ENCODE data around the gene RBM25.

DNA sequence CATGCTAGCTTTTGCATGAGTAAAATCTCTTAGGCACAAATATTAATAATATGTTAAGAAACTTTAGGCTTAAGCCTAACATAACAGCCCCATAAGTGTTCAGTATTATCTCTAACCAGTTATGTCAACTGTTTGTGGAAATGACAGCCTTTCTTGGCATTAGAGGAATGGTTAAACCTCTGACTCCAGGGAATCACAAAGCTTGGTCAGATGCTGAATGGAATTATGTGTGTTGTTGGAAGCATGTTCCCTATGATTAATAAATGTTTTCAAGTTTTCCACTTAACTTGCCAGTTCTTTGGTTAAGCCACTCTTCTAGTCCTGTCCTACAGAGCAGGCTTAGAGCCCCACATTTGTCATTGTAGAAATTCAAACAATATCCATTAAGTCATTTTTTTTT is 94.9 kb downstream of the RBM25 start:
- TF ChIP-seq, protein P1, sequence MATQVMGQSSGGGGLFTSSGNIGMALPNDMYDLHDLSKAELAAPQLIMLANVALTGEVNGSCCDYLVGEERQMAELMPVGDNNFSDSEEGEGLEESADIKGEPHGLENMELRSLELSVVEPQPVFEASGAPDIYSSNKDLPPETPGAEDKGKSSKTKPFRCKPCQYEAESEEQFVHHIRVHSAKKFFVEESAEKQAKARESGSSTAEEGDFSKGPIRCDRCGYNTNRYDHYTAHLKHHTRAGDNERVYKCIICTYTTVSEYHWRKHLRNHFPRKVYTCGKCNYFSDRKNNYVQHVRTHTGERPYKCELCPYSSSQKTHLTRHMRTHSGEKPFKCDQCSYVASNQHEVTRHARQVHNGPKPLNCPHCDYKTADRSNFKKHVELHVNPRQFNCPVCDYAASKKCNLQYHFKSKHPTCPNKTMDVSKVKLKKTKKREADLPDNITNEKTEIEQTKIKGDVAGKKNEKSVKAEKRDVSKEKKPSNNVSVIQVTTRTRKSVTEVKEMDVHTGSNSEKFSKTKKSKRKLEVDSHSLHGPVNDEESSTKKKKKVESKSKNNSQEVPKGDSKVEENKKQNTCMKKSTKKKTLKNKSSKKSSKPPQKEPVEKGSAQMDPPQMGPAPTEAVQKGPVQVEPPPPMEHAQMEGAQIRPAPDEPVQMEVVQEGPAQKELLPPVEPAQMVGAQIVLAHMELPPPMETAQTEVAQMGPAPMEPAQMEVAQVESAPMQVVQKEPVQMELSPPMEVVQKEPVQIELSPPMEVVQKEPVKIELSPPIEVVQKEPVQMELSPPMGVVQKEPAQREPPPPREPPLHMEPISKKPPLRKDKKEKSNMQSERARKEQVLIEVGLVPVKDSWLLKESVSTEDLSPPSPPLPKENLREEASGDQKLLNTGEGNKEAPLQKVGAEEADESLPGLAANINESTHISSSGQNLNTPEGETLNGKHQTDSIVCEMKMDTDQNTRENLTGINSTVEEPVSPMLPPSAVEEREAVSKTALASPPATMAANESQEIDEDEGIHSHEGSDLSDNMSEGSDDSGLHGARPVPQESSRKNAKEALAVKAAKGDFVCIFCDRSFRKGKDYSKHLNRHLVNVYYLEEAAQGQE (IDR thresholded peaks at IDR 0.05; ENCODE audit: insufficient read depth in 1 of 2, low read depth in 2 of 2, low read length in 1 of 2), result no peak
- no peak for TF ChIP-seq CTCF (IDR thresholded peaks at IDR 0.05)
- TF ChIP-seq POLR2AphosphoS5 (IDR thresholded peaks at IDR 0.05; ENCODE audit: low read depth, low read length), result no peak
- TF ChIP-seq TCF7L2 (IDR thresholded peaks at IDR 0.05; ENCODE audit: low read depth, low read length), result no peak
